Activated CD8-positive, alpha-beta memory T cell treated with anti-CD3 and anti-CD28 coated beads for 4 hours (primary cell): ENCODE results near the gene OR14I1.
"Not testable (repeated sequence)": the region's sequence is repeated elsewhere in the genome, so short reads cannot be mapped to it uniquely, and the experiment has no call there.

Experiments
- DNase-seq, 2 donors: peaks; one replicate each; pipeline ENCODE4 v3.0.0-alpha.2; 2020; ENCODE audit warnings: low read depth in 2 of 2

Gene OR14I1

GRCh38 chr1:248688527-248689298, 13.9 kb downstream of the OR14I1 start:
- DNase-seq, result no peak

GRCh38 chr1:248686815-248687214, 15.8 kb downstream of the OR14I1 start:
- no peak for DNase-seq

- no peak for DNase-seq
Measured at GRCh38 chr1:248681651-248682050, 20.9 kb downstream of the OR14I1 start.

DNA sequence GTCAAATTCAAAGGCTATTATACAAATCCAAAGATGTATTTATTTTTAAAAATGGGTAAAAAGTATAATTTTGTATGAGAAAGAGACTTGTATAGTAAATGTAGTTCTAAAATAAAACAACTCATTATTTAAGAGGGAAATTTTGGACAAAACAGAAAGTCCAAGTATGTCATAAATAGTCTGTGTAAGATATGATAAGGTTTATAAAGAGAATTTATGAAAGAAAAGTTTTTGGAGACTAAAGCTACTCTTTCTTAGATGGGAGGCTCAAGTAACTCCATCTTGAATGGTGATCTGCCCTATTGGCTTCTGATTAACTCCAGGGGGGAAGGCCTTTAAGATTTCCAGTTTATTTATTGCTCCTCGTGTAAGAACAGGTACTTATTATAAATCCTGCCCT, 32.6 kb downstream of the OR14I1 start:
- DNase-seq, result no peak

DNA sequence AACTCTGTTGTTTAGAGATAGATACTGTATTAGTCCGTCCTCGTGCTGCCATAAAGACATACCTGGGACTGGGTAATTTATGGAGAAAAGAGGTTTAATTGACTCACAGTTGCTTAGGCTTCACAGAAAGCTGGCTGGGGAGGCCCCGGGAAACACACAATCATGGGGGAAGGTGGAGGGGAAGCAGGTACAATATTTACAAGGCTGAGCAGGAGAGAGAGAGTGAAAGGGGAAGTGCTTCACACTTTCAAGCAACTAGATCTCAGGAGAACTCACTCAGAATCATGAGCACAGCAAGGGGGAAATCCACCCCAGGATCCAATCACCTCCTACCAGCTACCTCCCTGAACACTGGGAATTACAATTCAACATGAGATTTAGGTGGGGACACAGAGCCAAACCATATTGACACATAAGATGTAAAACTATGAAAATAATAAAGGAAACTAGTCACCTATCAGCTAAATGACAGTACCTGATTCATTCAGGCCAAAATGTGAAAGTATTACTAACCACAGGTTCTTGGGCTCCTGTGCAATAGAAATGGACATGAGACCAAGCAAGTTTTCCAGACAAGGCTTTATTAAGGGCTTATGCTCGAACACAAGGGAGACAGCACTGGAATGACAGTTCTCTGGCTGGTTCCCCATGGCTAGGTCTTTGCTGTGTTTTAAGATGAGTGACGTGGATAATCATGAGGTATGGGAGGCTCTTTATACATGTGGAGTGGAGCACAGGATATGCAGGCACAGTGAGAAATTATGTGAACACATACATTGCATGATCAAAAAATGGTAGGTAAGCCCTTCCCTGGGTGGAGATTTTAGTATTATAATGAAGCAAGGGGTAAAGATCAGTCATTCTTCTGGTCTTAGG, 38.9 kb downstream of the OR14I1 start:
- DNase-seq, result not testable (repeated sequence)

- DNase-seq, result not testable (repeated sequence)
Measured at GRCh38 chr1:248656797-248657196, 45.8 kb downstream of the OR14I1 start.

DNA sequence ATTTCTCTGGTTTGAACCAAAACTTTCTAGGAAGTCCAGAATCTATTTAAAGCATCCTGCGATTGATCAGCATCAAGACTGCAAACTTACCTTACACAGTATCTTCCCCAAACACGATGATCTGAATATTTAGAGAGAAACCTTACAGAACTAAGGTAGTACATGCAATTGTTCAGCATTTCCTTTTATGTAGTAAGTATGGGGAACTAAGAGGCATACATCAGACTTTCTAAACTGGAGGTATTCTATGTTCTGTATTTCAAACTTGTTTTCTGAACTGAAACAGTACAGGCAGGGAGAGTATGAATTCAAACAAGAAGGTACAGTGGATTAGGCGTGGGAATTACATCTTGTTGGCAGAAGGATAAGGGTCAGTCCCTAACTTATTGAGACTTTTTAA, 47.2 kb downstream of the OR14I1 start, which contains the start of gene OR2T27:
TSS of gene OR2T27 (minus strand) at position 175 of the 400 bp plus-strand sequence. CDS start 4,644 bp downstream, outside the sequence.
- DNase-seq, result not testable (repeated sequence)
